GM12891 (cell line): ENCODE results near the gene MEGF6.

Experiments
- PAX5 ChIP-seq: IDR thresholded peaks from 2 replicates; pipeline ENCODE4 v1.6.1; 2011; ENCODE audit warnings: low read length, moderate library complexity, mild to moderate bottlenecking; ENCODE audit not compliant: insufficient read depth, severe bottlenecking
- POLR2A ChIP-seq: IDR thresholded peaks from 2 replicates; pipeline ENCODE4 v1.6.1; 2011; ENCODE audit warnings: low read depth, low read length, control low read depth
- POLR2AphosphoS5 ChIP-seq: IDR thresholded peaks from 2 replicates; pipeline ENCODE4 v1.6.1; 2011; ENCODE audit warnings: low read depth, low read length, control low read depth
- SPI1 ChIP-seq: IDR thresholded peaks from 2 replicates; pipeline ENCODE4 v1.6.1; 2011; ENCODE audit warnings: low read depth, low read length, control low read depth
- TAF1 ChIP-seq: IDR thresholded peaks from 2 replicates; pipeline ENCODE4 v1.6.1; 2011; ENCODE audit warnings: low read depth, low read length, control low read depth

GRCh38 chr1:3463408-3463863 lies 147.9 kb downstream of the MEGF6 start:
- TF ChIP-seq POLR2A (no peak), TAF1 (no peak), POLR2AphosphoS5 (no peak), PAX5 (no peak), SPI1 (no peak)
